MM.1S (cell line): ENCODE measurements around the gene PCDH1.

Experiments used
- EZH2 ChIP-seq: fragments of 300-600 bp; sonication (generic); optimal IDR thresholded peaks from 2 replicates; pipeline ENCODE3; 2017; ENCODE audit warnings: low read depth, mild to moderate bottlenecking, antibody characterized with exemption, low read length, mixed read lengths
- EZH2phosphoT487 ChIP-seq: fragments of 300-600 bp; sonication (generic); IDR thresholded peaks from 2 replicates; pipeline ENCODE4 v1.6.1; 2018; ENCODE audit warnings: antibody characterized with exemption, low read length
- TF ChIP-seq, protein P1 (sequence below): fragments of 300-600 bp; sonication (generic); IDR thresholded peaks from 2 replicates; pipeline ENCODE4 v1.5.1; 2016; ENCODE audit warnings: antibody characterized with exemption, low read length, mixed read lengths

DNA sequence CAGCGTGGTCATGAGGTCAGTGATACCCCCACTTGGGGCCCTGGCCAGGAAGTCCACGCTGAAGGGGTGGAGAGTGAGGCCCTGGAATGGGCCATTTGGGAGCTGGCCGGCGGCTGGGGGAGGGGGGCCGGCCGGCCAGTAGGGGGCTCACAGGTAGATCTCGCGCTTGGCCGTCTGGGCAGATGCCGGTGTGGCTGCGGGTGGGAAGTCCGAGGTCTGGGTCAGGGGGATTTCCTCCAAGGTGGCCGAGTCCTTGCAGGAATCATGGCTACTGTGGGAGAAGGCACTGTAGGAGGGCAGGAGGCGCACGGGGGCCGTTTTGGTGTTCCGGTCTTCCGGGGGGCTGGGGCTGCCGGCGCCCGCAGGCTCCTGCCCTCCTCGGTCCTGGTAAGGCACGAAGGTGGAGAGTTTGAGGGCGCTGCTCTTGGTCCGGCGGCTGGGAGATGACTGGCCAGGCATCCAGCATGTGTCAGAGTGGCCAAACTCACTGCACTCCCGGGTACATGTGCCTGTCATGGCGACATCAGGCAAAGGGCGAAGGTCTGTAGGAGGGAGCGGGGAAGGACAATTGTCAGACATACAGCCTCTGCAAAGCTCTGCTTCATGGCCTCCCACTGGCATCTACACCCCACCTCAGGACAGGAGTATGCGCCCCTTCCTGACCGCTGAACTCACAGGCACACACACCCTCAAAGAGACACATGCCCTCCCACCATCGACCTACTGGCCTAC lies 24.1 kb downstream of the PCDH1 start:
- no peak for TF ChIP-seq EZH2
- TF ChIP-seq, protein P1, sequence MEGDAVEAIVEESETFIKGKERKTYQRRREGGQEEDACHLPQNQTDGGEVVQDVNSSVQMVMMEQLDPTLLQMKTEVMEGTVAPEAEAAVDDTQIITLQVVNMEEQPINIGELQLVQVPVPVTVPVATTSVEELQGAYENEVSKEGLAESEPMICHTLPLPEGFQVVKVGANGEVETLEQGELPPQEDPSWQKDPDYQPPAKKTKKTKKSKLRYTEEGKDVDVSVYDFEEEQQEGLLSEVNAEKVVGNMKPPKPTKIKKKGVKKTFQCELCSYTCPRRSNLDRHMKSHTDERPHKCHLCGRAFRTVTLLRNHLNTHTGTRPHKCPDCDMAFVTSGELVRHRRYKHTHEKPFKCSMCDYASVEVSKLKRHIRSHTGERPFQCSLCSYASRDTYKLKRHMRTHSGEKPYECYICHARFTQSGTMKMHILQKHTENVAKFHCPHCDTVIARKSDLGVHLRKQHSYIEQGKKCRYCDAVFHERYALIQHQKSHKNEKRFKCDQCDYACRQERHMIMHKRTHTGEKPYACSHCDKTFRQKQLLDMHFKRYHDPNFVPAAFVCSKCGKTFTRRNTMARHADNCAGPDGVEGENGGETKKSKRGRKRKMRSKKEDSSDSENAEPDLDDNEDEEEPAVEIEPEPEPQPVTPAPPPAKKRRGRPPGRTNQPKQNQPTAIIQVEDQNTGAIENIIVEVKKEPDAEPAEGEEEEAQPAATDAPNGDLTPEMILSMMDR: no peak
- no peak for TF ChIP-seq EZH2phosphoT487
